ENCODE results near the gene LRAT.

LRAT gene

DNA sequence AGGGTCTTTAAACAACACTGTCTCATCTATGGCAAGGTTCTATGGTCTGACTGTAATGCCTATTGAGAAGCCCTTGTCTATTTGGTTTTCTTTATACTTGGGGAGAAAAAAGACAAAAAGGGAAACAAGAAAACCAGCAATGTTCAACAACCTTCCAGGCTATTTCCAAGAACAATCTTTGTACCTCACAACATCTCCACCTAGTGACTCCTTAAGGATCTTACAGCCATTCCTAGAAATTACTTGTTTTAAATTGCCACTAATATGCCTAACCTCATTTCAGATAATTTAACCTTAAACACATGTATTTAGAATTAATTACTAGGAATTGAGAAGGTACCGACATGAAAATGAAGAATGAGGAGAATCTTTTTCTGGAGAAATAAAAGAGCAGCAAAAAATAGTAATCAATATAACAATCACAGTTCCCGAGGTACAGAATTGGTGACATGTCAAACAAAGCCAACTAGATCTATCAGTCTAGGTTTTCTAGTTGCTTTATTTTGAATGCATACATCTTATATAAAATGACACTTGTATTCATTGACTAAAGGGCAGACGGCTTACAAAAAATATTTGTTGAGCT is 35.7 kb downstream of the LRAT start:
- DNase-seq = no peak

DNA sequence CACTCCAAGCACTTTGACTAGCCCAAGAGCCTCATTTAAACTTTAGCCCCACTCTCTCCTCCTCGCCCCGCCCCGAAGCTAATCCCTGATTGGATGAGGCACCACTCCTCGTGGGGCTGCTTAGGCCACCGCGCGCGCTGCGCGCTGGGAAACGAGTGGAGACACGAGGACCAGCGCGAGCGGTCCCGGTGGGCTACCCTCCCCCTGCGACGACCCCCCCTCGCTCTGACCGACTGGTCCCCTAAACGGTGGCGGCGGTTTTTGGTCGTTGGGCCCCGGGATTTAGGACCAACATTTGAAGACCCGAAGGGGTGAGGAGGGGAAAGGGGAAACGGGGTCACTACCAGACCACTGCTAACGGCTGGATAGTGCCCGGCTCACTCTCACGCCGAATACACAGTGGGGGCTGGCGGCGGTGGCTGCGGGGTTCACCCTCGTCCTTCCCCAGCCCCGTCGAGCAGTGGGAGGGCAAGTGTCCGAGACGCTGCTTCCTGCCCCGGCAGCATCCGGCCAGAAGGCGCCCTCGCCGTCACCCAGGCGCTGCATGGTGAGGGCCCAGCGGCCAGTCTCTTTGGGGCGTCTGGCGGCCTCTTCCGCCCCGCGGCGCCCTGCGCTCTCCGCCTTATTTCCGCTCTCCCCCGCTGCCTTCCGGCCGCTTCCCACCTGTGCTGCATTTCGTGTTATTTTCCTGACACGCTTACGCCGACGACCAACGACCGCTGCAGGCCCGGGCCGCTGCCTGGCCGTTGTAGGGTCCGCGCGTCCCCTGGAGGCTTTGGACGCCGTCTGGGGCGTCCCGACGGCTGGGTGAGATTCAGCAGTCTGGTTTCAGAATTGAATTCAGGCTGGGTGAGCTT is 37.6 kb downstream of the LRAT start, which contains the start of gene RBM46:
RBM46 (plus strand) TSS at position 147 of the 857 bp plus-strand sequence. CDS start 15,481 bp downstream, outside the sequence.
- no peak for DNase-seq

DNA sequence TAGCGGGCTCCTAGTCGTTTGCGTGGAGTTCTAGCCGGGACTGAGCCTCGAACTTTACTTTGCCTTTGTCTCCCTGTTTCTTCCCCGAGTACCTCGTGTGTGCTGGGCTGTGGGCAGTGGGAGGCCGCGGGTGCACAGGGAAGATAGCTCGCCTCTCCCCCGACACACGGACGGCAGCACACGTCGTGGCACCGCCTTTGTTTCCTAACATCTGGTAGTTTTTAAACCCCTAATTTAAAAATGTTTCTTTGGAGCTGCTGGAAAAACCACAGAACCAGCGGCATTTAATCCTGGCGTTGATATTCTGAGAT is 38.1 kb downstream of the LRAT start:
- DNase-seq = no peak

Measured in activated CD4-positive, alpha-beta T cell treated with anti-CD3 and anti-CD28 coated beads for 4 hours (primary cell).